Measurements from ENCODE around the gene HAT1.

DNA sequence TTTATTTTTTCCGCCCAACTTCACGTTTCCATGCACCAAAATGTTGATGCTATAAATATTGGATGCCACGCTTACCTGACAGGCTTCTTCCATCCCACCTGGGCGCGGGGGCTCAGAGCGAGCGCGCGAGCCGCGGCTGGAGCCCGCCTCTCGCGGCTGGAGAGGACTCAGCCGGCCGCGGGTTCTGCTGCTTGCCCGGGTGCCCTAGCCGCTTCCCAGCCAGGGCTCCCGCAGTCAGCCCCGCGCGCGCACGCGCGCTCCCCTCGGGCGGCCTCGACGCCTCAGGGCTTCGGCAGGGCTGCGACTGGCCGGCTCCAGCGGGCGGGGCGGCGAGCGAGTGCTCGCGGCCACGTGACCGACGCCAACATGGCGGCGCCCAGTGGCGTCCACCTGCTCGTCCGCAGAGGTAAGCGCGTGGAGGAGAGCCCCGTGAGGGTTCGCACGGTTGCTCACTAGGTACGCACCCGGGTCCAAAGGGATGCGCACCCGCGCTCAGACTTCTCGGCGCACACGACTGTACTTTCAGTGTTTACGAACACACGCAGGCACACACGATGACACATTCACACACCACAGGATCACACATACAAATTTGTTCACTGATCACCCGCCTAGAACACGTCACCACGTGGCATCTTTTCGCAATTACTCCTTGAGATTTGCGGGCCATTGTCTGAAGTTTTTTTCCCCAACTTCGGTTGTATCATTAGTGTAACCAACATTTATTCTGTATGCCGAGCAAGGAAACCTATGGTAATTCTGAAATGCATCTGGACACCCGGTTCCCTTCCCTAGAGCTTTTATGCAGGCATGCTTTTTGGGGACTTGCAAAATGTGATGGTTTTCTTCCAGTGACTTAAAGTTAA lies 77.6 kb downstream of the HAT1 start, which contains the start of gene METAP1D:
- TF ChIP-seq, protein P1, sequence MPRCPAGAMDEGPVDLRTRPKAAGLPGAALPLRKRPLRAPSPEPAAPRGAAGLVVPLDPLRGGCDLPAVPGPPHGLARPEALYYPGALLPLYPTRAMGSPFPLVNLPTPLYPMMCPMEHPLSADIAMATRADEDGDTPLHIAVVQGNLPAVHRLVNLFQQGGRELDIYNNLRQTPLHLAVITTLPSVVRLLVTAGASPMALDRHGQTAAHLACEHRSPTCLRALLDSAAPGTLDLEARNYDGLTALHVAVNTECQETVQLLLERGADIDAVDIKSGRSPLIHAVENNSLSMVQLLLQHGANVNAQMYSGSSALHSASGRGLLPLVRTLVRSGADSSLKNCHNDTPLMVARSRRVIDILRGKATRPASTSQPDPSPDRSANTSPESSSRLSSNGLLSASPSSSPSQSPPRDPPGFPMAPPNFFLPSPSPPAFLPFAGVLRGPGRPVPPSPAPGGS (IDR thresholded peaks at IDR 0.05), result peak; percentile 82; the same call in 2 of the 3 replicates
- TF ChIP-seq, protein P2, sequence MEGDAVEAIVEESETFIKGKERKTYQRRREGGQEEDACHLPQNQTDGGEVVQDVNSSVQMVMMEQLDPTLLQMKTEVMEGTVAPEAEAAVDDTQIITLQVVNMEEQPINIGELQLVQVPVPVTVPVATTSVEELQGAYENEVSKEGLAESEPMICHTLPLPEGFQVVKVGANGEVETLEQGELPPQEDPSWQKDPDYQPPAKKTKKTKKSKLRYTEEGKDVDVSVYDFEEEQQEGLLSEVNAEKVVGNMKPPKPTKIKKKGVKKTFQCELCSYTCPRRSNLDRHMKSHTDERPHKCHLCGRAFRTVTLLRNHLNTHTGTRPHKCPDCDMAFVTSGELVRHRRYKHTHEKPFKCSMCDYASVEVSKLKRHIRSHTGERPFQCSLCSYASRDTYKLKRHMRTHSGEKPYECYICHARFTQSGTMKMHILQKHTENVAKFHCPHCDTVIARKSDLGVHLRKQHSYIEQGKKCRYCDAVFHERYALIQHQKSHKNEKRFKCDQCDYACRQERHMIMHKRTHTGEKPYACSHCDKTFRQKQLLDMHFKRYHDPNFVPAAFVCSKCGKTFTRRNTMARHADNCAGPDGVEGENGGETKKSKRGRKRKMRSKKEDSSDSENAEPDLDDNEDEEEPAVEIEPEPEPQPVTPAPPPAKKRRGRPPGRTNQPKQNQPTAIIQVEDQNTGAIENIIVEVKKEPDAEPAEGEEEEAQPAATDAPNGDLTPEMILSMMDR (IDR thresholded peaks at IDR 0.05), result no peak
- no peak for TF ChIP-seq CHD2 (IDR thresholded peaks at IDR 0.05; ENCODE audit: low read length, partially characterized antibody)
- TF ChIP-seq, protein P3, sequence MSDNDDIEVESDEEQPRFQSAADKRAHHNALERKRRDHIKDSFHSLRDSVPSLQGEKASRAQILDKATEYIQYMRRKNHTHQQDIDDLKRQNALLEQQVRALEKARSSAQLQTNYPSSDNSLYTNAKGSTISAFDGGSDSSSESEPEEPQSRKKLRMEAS (IDR thresholded peaks at IDR 0.05), result peak; percentile 99
- no peak for TF ChIP-seq ZFP36 (IDR thresholded peaks at IDR 0.05; ENCODE audit: borderline replicate concordance, partially characterized antibody)
- TF ChIP-seq HOXA7 (CRISPR knock-in tag; IDR thresholded peaks at IDR 0.05), result 0 out of 2 replicates have a peak, but pooled peaks have one; percentile 60
- no peak for TF ChIP-seq POLR2AphosphoS2 (conservative IDR thresholded peaks at IDR 0.05; ENCODE audit: low read length)
- TF ChIP-seq POLR2A (IDR thresholded peaks at IDR 0.05; ENCODE audit: low read length), result peak; percentile 94
- no peak for TF ChIP-seq BHLHE40 (IDR thresholded peaks at IDR 0.05; ENCODE audit: low read depth, low read length)
- peak; percentile 15 to 56; a peak in 3 of 4 replicates for TF ChIP-seq CEBPB (IDR thresholded peaks at IDR 0.05)
- TF ChIP-seq JUN (IDR thresholded peaks at IDR 0.05), result peak; percentile 57 to 85; a peak in 3 of 5 replicates
- TF ChIP-seq FOSB (CRISPR knock-in tag; IDR thresholded peaks at IDR 0.05), result 0 out of 2 replicates have a peak, but pooled peaks have one; percentile 30
- TF ChIP-seq RNF2 (IDR thresholded peaks at IDR 0.05; ENCODE audit: borderline replicate concordance, low read depth), result no peak

Data from A549 (cell line).